Endometrial microvascular endothelial cells (primary cell): ENCODE measurements around the gene SOX30. TPM values are rescaled to one million over a fixed set of nuclear protein-coding genes. Genes with fewer than 3 reads are reported as not detected.

ENCODE experiments used
- in situ Hi-C: cut with HindIII; loops from 2 replicates; pipeline ENCODE4 v1.10.0; 2017; ENCODE audit warnings: low sequenced_read_pairs, low pct_unique_long_range_greater_than_20kb; ENCODE audit errors: inconsistent ontology term
- total RNA-seq: library from RNA; depleted of rRNA; stranded (reverse); fragments of >200 nt; gene quantifications from one replicate; pipeline ENCODE4 v1.2.3, GENCODE V29; 2015; ENCODE audit errors: inconsistent ontology term

SOX30 gene
- total RNA-seq, 1 donor from 2014 or later: not detected

- in situ Hi-C loops: no loop called here
These were observed 39.7 kb downstream of the SOX30 start for GRCh38 chr5:157612581-157612980.

- in situ Hi-C loops: no loop called here
These were observed 40.4 kb downstream of the SOX30 start for GRCh38 chr5:157611571-157612476.

- in situ Hi-C loops: no loop called here
These were observed 41.2 kb downstream of the SOX30 start for GRCh38 chr5:157610990-157611389.

- in situ Hi-C loops: no loop called here
These were observed 43.2 kb downstream of the SOX30 start for GRCh38 chr5:157608972-157609565.

GRCh38 chr5:157607371-157608161 lies 44.7 kb downstream of the SOX30 start:
- in situ Hi-C loops: no loop called here

- in situ Hi-C loops: no loop called here
These were observed 46.2 kb downstream of the SOX30 start for GRCh38 chr5:157606046-157606445.

- in situ Hi-C loops: no loop called here
These were observed 48.7 kb downstream of the SOX30 start for GRCh38 chr5:157603333-157604190.

GRCh38 chr5:157602505-157602904 lies 49.7 kb downstream of the SOX30 start:
- in situ Hi-C loops: no loop called here

GRCh38 chr5:157600252-157600651 lies 52.0 kb downstream of the SOX30 start:
- in situ Hi-C loops: no loop called here

- in situ Hi-C loops: no loop called here
These were observed 52.7 kb downstream of the SOX30 start for GRCh38 chr5:157599565-157599964.

GRCh38 chr5:157598350-157598936 lies 53.8 kb downstream of the SOX30 start:
- in situ Hi-C loops: no loop called here

- in situ Hi-C loops: no loop called here
These were observed 55.0 kb downstream of the SOX30 start for GRCh38 chr5:157597277-157597676.

- in situ Hi-C loops: no loop called here
These were observed 55.8 kb downstream of the SOX30 start for GRCh38 chr5:157596487-157596886.

- in situ Hi-C loops: no loop called here
These were observed 57.4 kb downstream of the SOX30 start for GRCh38 chr5:157594675-157595459.

GRCh38 chr5:157594257-157594656 lies 58.0 kb downstream of the SOX30 start:
- in situ Hi-C loops: no loop called here

- in situ Hi-C loops: no loop called here
These were observed 59.0 kb downstream of the SOX30 start for GRCh38 chr5:157593052-157593757.

- in situ Hi-C loops: no loop called here
These were observed 59.6 kb downstream of the SOX30 start for GRCh38 chr5:157592594-157592993.
